ENCODE measurements around the gene RPL18.
A peak's percentile ranks its signal among the peaks of the same experiment; 100 is the strongest.

Gene RPL18

DNA sequence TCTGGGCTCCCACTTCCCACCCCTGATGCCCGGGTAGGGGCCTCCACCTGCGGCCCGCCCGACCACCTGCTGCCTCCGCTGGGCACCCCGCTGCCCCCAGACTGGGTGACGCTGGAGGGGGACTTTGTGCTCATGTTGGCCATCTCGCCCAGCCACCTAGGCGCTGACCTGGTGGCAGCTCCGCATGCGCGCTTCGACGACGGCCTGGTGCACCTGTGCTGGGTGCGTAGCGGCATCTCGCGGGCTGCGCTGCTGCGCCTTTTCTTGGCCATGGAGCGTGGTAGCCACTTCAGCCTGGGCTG is 10.3 kb upstream of the RPL18 start:
- DNase-seq: no peak

GRCh38 chr19:48628486-48629296 is 9.7 kb upstream of the RPL18 start:
- DNase-seq: no peak

DNA sequence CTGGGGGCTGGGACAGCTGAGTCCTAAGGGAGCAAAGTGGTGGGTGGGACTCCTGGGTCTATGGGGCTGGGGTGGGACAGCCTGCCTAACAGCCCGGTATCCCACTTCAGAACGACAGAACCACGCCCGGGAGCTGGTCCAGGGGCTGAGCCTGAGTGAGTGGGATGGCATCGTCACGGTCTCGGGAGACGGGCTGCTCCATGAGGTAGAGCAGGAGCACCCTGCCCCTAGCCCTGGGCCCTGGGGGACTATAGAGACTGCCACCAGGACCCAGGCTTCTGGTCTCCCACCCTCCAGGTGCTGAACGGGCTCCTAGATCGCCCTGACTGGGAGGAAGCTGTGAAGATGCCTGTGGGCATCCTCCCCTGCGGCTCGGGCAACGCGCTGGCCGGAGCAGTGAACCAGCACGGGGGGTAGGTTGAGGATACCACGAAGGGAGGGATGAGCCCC is 8.9 kb upstream of the RPL18 start:
- no peak for DNase-seq

DNA sequence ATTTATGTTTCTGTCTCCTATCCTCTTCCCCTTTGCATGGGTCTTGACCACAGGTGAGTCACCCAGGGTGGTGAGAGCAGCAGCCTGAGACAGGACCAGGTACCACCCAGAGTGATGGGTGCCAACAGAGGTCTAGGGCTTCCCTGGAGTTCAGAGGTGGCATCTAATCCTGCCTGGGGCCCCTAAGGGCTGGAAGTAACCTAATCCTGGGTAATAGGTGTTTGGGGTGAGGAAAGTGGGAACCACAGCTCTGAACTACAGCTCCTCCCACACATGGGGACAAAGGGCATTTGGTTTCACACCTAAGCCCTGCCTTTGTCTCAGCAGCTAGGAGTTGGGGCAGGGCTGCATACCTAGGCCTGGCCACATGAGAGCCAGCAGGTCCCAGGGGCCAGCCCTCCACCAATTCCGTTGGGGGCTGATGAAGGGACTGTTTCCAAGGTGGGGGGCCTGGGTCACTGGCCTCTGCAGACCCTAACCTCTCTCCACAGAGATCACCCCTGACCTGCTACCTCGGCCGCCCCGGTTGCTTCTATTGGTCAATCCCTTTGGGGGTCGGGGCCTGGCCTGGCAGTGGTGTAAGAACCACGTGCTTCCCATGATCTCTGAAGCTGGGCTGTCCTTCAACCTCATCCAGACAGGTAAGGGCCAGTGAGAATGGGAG is 8.4 kb upstream of the RPL18 start:
- DNase-seq: no peak

DNA sequence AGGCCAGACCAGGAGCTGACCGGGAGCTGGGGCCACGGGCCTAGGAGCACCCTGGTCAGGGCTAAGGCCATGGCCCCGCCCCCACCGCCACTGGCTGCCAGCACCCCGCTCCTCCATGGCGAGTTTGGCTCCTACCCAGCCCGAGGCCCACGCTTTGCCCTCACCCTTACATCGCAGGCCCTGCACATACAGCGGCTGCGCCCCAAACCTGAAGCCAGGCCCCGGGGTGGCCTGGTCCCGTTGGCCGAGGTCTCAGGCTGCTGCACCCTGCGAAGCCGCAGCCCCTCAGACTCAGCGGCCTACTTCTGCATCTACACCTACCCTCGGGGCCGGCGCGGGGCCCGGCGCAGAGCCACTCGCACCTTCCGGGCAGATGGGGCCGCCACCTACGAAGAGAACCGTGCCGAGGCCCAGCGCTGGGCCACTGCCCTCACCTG is 6.9 kb upstream of the RPL18 start:
- DNase-seq: no peak

DNA sequence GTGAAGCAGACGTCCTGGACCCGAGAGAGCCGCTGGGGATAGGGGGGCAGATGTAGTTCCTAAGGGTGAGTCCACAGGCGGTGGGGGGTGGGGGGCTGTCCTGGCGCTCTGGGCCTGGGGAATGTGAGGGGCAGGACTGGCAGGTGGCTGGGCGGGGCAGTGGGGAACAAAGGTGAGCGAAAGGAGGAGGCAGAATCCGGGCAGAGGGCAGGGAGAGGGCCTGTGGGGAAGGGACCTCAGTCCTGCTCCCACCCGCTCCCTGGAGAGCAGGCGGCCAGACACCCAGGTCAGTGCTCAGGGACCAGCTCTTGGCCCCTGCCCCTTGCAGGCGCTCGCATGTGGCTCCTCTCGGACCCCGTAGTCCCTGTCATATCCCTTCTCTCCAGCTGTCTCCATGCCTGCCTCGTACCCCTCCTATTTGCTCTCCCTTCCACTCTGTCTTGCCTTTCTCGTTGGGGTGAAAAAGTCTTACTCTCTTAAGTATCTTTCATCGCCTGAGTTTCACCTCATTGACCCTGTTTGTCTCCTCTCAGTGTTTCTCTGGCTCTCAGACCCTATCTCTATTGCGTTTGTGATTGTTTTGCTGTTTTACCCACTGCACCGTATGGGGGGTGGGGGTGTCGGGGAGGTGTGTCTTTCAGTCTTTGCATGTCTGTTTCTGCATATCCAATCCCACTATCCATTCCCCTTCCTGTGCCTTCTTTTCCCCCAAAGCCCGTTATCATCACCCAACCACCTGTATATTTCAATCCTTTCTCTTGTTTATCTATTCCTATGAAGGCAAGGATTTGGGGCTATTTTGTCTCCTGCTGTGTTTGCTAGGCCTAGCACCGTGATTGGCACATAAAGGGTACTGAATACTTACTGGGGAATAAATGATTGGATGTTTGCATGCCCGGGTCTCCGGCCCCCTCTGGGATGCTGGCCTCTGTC is 6.1 kb upstream of the RPL18 start:
- no peak for DNase-seq

DNA sequence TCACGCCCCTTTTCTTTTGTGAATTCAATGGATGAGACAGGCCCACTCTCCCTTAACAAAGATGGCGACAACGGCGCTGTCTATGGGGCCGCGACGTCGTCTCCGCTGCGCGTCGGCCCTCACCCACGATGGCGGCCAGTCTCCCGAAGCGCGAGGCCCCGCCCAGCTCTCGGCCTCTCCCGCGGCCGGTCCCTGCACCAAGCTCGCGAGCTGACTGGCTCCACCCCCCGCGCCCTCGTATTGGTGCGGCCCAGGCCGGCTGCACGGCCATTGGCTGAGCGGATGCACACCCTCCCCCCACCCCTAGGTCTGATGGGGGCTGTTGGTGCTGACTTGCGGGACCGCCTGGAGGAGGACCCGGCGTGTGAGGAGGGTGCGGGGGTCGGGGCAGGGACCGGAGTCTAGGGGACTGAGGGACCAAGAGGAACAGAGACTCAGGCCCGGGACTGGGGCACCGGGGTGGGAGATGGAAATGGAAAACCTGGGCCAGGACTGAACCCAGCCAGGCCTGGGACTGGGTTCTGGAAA is 5.2 kb upstream of the RPL18 start:
- peak; percentile 97 for DNase-seq

DNA sequence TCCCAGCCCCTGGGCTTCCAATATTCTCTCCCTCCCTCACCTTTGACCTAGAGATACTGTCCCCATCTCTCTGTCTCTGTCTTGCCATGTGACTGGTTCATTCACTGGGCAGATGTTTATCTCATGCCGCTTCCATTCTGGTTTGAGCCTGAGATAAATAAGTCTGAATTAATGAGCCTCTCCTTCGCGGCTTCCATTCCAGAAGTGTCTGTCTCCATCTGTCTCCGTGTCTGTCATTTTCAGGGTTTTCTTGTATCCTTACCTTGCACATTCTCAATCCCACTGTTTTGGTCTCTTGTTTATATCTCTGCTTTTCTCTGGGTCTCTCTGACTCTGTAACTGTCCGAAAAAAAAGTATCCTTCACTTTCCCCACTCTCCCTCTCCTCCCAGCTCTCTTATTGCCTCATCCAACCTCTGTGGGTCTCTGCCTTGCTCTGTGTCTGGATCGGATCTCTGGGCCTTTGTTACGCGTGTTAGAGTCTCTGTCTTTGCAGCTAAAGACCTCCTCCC is 4.6 kb upstream of the RPL18 start:
- no peak for DNase-seq

GRCh38 chr19:48619692-48620585 is 961 bp upstream of the RPL18 start:
- no peak for DNase-seq

GRCh38 chr19:48618278-48618915 is 581 bp downstream of the RPL18 start:
- DNase-seq: no peak

GRCh38 chr19:48617146-48617937 is 1.6 kb downstream of the RPL18 start:
- no peak for DNase-seq

DNA sequence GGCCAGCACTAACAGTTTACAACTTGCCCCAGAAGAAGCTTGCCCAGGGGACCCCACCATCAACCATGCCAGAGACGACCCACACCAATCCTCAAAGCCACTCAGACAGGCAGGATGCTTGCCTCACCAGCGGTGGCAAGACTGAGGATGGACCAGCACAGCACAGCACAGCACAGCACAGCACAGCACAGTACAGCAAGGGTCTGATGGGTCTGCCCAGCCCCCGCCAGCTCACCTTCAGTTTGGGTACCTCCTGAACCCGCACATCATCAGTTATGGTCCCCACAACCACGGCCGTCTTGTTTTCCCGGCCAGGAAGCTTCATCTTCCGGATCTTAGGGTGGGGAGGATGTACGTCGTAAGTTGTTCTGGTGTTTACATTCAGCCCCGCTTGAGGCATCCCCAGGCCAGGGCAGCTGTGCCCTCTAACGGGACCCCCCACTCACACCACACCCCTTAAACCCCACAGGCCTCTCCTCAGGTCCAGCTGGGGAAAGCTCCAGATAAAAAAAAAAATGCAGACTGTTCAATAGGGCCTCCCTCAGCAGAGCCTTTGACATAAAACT is 2.4 kb downstream of the RPL18 start:
- DNase-seq: no peak

DNA sequence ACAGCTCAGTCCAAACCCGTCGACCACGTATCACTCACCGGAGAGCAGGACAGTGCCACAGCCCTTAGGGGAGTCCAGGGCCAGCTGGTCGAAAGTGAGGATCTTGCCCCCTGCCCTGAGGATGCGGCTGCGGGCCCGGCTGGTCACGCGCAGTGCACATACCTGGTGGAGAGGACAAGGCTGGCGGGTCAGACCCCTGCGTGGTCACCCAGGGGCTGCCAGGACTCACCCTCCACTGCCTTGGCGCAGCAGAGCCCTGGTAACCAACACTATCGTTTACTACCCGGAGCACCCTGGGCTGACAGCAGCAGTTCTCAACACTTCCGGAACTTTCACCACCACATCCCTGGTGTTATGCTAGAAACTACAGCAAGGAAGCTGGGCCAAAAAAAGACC is 2.9 kb downstream of the RPL18 start:
- DNase-seq: no peak

GRCh38 chr19:48615231-48616040 is 3.5 kb downstream of the RPL18 start:
- no peak for DNase-seq

DNA sequence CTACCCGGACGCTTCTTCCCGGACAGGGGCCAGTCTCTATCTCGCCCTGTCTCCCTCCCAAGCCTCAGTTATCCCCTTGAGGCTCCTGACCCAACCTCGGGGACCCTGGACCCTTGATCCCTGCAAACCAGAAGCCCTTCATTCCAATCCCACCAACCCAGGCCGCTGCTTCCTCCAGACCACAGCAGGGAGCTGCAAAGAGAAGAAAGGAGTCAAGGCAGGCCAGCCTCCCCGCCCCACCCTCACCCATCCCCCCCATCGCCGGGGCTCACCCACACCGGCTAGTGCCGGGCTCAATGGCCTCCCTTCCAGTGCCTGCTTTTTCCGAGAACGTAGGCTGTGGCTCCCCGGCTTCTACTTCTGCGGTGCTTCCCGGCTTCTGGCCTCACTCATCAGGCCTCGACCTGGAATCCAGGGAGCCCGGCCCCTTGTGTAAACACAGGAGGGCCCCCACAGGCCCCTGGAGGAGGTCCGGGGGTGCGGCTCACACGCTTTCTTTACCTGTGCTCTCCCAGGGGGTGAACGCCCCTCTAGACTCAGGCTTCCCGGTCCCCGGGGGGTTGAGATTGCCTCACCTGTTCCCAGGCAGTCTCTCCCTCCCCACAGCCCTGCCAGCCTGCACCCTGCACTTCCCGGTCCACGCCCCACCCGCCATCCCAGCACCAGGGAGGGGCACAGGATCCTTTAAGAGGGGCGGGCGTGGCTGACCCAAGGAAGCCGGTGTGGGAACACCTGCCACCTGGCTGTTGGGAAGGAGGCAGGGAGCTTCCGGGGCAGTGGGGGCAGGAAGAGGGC is 4.3 kb downstream of the RPL18 start, which contains the start of gene FAM83E:
TSS of gene FAM83E (minus strand) at position 641 of the 795 bp plus-strand sequence. CDS start 1,704 bp downstream, outside the sequence.
- no peak for DNase-seq

GRCh38 chr19:48613852-48614435 is 5.0 kb downstream of the RPL18 start:
- no peak for DNase-seq

DNA sequence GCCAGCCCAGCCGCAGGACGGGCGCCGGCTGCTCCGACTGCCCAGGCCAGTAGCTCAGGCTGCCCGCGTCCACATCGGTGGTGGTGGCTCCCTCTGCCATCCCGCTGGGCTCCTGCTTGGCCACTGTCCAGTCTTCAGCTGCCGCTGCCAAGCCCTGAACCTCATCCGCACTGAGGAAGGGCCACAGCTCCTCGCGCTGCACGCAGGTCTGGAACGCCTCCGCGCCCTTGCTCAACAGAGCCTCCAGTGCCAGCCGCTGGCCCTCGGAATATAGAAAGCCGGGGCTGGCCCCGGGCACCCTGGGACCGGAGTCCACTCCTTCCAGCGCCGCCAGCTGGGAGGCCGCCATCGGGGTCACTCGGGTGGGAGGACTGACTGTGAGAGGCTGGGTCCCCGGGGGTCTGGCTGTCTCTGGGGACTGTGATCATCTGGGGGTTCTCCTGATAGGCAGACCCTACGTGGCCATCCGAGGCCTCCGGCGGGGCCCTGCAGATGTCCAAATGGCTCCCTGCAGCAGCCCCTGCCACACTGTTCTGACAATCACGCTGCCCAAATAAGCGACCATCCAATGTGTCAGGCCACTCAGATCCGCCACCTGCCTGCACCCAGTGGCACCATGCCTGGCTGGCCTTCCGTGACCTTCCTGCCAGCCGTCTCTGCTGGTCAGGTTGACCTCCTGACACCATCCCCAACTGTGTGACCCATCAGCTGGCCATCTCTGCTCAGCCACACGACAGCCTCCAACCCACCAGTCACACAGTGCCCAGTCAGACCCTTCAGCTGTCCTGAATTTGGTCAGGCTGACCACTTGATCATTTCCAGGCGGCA is 5.7 kb downstream of the RPL18 start:
- DNase-seq: no peak
